Keratinocyte (primary cell): ENCODE results near the gene C2orf72. TPM values are rescaled to one million over a fixed set of nuclear protein-coding genes. Genes with fewer than 3 reads are reported as not detected.

Source experiments
- DNase-seq: peaks from one replicate; pipeline ENCODE4 v3.0.0-alpha.2; 2011; ENCODE audit warnings: low read depth, missing footprints, low spot score
- FAIRE-seq: peaks from 2 replicates; lab custom pipeline; 2011; peaks lifted over from hg19 to GRCh38; lab: Jason Lieb, UNC
- H2AFZ ChIP-seq: 2 replicates; pipeline ENCODE4 v1.6.0; 2012; ENCODE audit warnings: low read length, control low read depth, inconsistent platforms; ENCODE audit not compliant: control insufficient read depth
- H3K27ac ChIP-seq: 2 replicates; pipeline ENCODE4 v1.5.1; 2011; ENCODE audit warnings: low read length; ENCODE audit not compliant: control insufficient read depth, insufficient read depth
- H3K27me3 ChIP-seq: 3 replicates; pipeline ENCODE4 v1.6.0; 2011; ENCODE audit warnings: low read length; ENCODE audit not compliant: control insufficient read depth, insufficient read depth; ENCODE audit errors: extremely low read depth
- H3K36me3 ChIP-seq, 2 experiments: 2 replicates in 1 of 2; 3 replicates in 1 of 2; pipeline ENCODE4 v1.5.1; 2011; ENCODE audit warnings: low read length in 2 of 2, mild to moderate bottlenecking in 1 of 2; ENCODE audit not compliant: control insufficient read depth in 2 of 2, insufficient read depth in 2 of 2; ENCODE audit errors: extremely low read depth in 1 of 2
- H3K4me1 ChIP-seq: 3 replicates; pipeline ENCODE4 v1.5.1; 2011; ENCODE audit warnings: low read length; ENCODE audit not compliant: control insufficient read depth, insufficient read depth; ENCODE audit errors: extremely low read depth
- H3K4me2 ChIP-seq: 3 replicates; pipeline ENCODE4 v1.6.0; 2011; ENCODE audit warnings: low read depth, low read length; ENCODE audit not compliant: control insufficient read depth, insufficient read depth; ENCODE audit errors: extremely low read depth
- H3K4me3 ChIP-seq, 3 experiments: fragments of 200-600 bp in 1 of 3; sonication (generic) in 1 of 3; 2 replicates in 2 of 3; 3 replicates in 1 of 3; pipeline ENCODE4 v1.5.1; 2011 to 2016; ENCODE audit warnings: low read length in 3 of 3, mild to moderate bottlenecking in 3 of 3, control low read depth in 2 of 3, inconsistent platforms in 1 of 3, low read depth in 1 of 3, mixed read lengths in 1 of 3, mixed run types in 1 of 3, moderate library complexity in 1 of 3; ENCODE audit not compliant: control insufficient read depth in 2 of 3, insufficient read depth in 2 of 3; ENCODE audit errors: extremely low read depth in 1 of 3
- H3K79me2 ChIP-seq: 2 replicates; pipeline ENCODE4 v1.6.0; 2012; ENCODE audit warnings: low read length; ENCODE audit not compliant: control insufficient read depth, insufficient read depth
- H3K9ac ChIP-seq: 3 replicates; pipeline ENCODE4 v1.6.0; 2011; ENCODE audit warnings: low read length; ENCODE audit not compliant: control insufficient read depth, insufficient read depth; ENCODE audit errors: extremely low read depth
- H3K9me1 ChIP-seq: 3 replicates; pipeline ENCODE4 v1.6.0; 2011; ENCODE audit warnings: low read length; ENCODE audit not compliant: control insufficient read depth, insufficient read depth; ENCODE audit errors: extremely low read depth
- H3K9me3 ChIP-seq: 2 replicates; pipeline ENCODE4 v1.5.1; 2012; ENCODE audit warnings: low read depth, low read length; ENCODE audit not compliant: control insufficient read depth
- H4K20me1 ChIP-seq: 3 replicates; pipeline ENCODE4 v1.6.0; 2011; ENCODE audit warnings: low read length; ENCODE audit not compliant: control insufficient read depth, insufficient read depth; ENCODE audit errors: extremely low read depth
- EZH2 ChIP-seq: IDR thresholded peaks from one replicate; pipeline ENCODE4 v1.6.1; 2012; ENCODE audit warnings: inconsistent platforms, mild to moderate bottlenecking, low read length, moderate library complexity
- dilution Hi-C: fragments of 300-500 bp; cut with MboI; formaldehyde crosslinking; loops from one replicate; pipeline ENCODE4 v1.7.0; 2020; ENCODE audit warnings: low sequenced_read_pairs; ENCODE audit not compliant: extremely low pct_ligation_motif_present
- polyA plus RNA-seq, 5 experiments: library from polyadenylated mRNA; depleted of rRNA in 3 of 5; stranded (reverse) in 3 of 5; stranded (forward) in 1 of 5; unstranded in 1 of 5; fragments of >200 nt; gene quantifications; 1 replicate in 1 of 5; 2 replicates in 3 of 5; 3 replicates in 1 of 5; pipeline versions ENCODE4 v1.2.1 to v1.2.3, GENCODE V29; 2011 to 2012; ENCODE audit warnings: missing spikeins in 2 of 5, low read depth in 1 of 5, low replicate concordance in 1 of 5
- TF ChIP-seq, protein P1 (sequence below), 3 experiments: IDR thresholded peaks in 1 of 3; conservative IDR thresholded peaks in 1 of 3; optimal IDR thresholded peaks in 1 of 3; 2 replicates in 2 of 3; 3 replicates in 1 of 3; pipeline versions ENCODE3 to v1.5.1; 2011; ENCODE audit warnings: low read length in 3 of 3, mild to moderate bottlenecking in 3 of 3, moderate library complexity in 2 of 3, control low read depth in 1 of 3, inconsistent platforms in 1 of 3; ENCODE audit not compliant: insufficient read depth in 2 of 3; ENCODE audit errors: extremely low read depth in 1 of 3

C2orf72 gene
- polyA plus RNA-seq, 1 donor (not counting 4 experiments of a cell fraction or from before 2014, with no cell fraction given), result not detected

DNA sequence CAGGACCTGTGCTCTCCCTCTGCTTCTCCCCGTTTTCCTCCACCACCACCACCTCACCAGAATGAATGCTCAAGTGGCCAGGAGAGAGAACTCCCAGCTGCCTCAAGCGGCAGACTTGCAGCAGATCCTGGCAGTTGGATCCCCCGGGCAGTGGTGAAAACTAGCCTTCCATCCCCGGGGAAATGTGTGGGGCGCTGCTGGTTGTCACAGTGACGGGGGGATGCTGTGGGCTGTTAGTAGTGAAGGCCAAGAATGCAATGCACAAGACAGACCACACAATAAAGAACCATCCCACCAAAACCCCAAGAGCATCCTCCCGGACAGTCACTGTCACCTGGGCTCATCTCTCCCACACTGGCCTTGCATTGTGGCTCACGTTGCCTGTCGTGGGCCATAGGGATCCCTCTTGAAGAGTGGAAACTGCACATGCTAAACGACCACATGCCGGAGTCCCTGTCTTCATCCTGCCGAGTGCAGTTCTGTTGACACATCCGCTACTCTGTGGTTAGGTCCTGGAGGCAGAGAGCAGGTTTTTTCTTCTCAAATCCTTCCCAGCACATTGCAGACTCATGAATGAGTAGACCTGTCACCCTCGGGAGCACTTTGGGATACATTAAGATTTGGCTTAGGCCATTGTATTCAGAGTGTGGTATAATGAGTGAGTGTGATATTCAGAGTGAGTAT is 27.9 kb upstream of the C2orf72 start:
- H4K20me1 ChIP-seq, result no peaks in the 10 kb centered on the region
- no peaks in the 10 kb centered on the region for H3K79me2 ChIP-seq
- TF ChIP-seq, protein P1, sequence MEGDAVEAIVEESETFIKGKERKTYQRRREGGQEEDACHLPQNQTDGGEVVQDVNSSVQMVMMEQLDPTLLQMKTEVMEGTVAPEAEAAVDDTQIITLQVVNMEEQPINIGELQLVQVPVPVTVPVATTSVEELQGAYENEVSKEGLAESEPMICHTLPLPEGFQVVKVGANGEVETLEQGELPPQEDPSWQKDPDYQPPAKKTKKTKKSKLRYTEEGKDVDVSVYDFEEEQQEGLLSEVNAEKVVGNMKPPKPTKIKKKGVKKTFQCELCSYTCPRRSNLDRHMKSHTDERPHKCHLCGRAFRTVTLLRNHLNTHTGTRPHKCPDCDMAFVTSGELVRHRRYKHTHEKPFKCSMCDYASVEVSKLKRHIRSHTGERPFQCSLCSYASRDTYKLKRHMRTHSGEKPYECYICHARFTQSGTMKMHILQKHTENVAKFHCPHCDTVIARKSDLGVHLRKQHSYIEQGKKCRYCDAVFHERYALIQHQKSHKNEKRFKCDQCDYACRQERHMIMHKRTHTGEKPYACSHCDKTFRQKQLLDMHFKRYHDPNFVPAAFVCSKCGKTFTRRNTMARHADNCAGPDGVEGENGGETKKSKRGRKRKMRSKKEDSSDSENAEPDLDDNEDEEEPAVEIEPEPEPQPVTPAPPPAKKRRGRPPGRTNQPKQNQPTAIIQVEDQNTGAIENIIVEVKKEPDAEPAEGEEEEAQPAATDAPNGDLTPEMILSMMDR (optimal IDR thresholded peaks at IDR 0.05 in 1 of 3, IDR thresholded peaks at IDR 0.05 in 1 of 3, conservative IDR thresholded peaks at IDR 0.05 in 1 of 3; ENCODE audit: extremely low read depth in 1 of 3, insufficient read depth in 2 of 3, low read length in 3 of 3), result no peak
- no peak for TF ChIP-seq EZH2
- FAIRE-seq (no peak), DNase-seq (no peak)
- no peak overlapping the region for H3K4me3 ChIP-seq
- no peak overlapping the region for H3K4me2 ChIP-seq
- H3K27me3 ChIP-seq, result peaks cover 19% of the 10 kb centered on the region
- no peak overlapping the region for H2AFZ ChIP-seq
- H3K9ac ChIP-seq, result no peak overlapping the region
- no peaks in the 10 kb centered on the region for H3K9me1 ChIP-seq
- dilution Hi-C loops, result no loop called here
- no peaks in the 10 kb centered on the region for H3K4me1 ChIP-seq
- H3K36me3 ChIP-seq, result no peaks in the 10 kb centered on the region
- H3K27ac ChIP-seq, result no peak overlapping the region
- H3K9me3 ChIP-seq, result peaks cover 2% of the 10 kb centered on the region

DNA sequence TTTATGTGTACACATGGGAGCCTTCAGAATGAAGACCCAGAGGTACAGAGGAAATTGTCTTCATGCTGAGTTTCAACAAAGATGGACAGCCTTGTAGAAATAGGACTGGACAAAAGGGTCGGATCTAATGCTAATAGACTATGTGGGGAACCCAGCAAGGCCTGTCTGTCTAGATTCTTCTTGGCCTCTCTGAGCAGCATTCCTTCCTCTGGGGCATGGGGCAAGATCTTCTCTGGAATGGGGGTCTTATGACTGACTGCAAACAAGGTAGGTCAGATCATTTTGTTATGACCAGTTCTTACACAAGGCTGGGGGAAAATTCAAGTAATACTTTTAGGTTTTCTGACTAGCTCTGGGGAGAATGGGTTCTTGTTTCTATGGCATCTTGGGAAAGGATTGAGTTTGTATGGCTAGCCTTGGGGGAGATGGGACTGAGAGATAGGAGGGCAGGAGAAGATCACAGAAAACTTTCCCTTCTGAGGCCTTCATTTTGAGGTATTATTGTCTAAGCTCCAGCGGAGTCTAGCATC is 27.1 kb upstream of the C2orf72 start:
- Histone ChIP-seq H3K36me3 (no peaks in the 10 kb centered on the region), H3K27ac (no peak overlapping the region), H3K9me1 (no peaks in the 10 kb centered on the region), H3K4me1 (no peaks in the 10 kb centered on the region), H3K9ac (no peak overlapping the region), H3K4me2 (no peak overlapping the region), H3K4me3 (no peak overlapping the region), H3K9me3 (peaks cover 2% of the 10 kb centered on the region), H3K79me2 (no peaks in the 10 kb centered on the region), H4K20me1 (no peaks in the 10 kb centered on the region), H3K27me3 (peaks cover 19% of the 10 kb centered on the region), H2AFZ (no peak overlapping the region)
- DNase-seq (no peak), FAIRE-seq (no peak)
- dilution Hi-C loops, result no loop called here
- no peak for TF ChIP-seq EZH2
- TF ChIP-seq, protein P1 (optimal IDR thresholded peaks at IDR 0.05 in 1 of 3, IDR thresholded peaks at IDR 0.05 in 1 of 3, conservative IDR thresholded peaks at IDR 0.05 in 1 of 3; ENCODE audit: extremely low read depth in 1 of 3, insufficient read depth in 2 of 3, low read length in 3 of 3), result no peak
